T-helper 2 cell treated with Interferon-gamma antibody and Interleukin-4, amounts not matched to agents 100 ng/mL and 5 ng/mL, for 36 hours (primary cell): ENCODE results near the gene FZD7. TPM values are rescaled to one million over a fixed set of nuclear protein-coding genes. Genes with fewer than 3 reads are reported as not detected.

ENCODE experiments used
- intact Hi-C: fragments of 100-400 bp; cut with micrococcal nuclease; formaldehyde crosslinking; loops from one replicate; pipeline ENCODE4 v1.15.1; 2023
- total RNA-seq: library from RNA; stranded (reverse); gene quantifications from 2 replicates; pipeline ENCODE4 v1.2.3, GENCODE V29; 2022

FZD7 gene
- total RNA-seq, 1 donor from 2014 or later: 0.23 TPM

GRCh38 chr2:202009581-202009980, 24.1 kb upstream of the FZD7 start:
- intact Hi-C loops: no loop called here

- intact Hi-C loops: no loop called here
These were observed 19.3 kb upstream of the FZD7 start for GRCh38 chr2:202014318-202014717.

- intact Hi-C loops: no loop called here
These were observed 18.9 kb upstream of the FZD7 start for GRCh38 chr2:202014759-202015211.

GRCh38 chr2:202015471-202015870, 18.2 kb upstream of the FZD7 start:
- intact Hi-C loops: no loop called here

- intact Hi-C loops: no loop called here
These were observed 17.0 kb upstream of the FZD7 start for GRCh38 chr2:202016579-202017227.

GRCh38 chr2:202017940-202018339, 15.7 kb upstream of the FZD7 start:
- intact Hi-C loops: no loop called here

GRCh38 chr2:202018950-202019349, 14.7 kb upstream of the FZD7 start:
- intact Hi-C loops: no loop called here

GRCh38 chr2:202019689-202020450, 13.8 kb upstream of the FZD7 start:
- intact Hi-C loops: no loop called here

GRCh38 chr2:202022755-202023154, 10.9 kb upstream of the FZD7 start:
- intact Hi-C loops: no loop called here

- intact Hi-C loops: no loop called here
These were observed 10.3 kb upstream of the FZD7 start for GRCh38 chr2:202023198-202023903.

- intact Hi-C loops: no loop called here
These were observed 9.8 kb upstream of the FZD7 start for GRCh38 chr2:202023904-202024266.

- intact Hi-C loops: no loop called here
These were observed 8.8 kb upstream of the FZD7 start for GRCh38 chr2:202024871-202025270.

GRCh38 chr2:202025816-202026215, 7.8 kb upstream of the FZD7 start:
- intact Hi-C loops: no loop called here

GRCh38 chr2:202026507-202026906, 7.1 kb upstream of the FZD7 start:
- intact Hi-C loops: no loop called here

- intact Hi-C loops: loop anchor here (5.0 kb wide), 2 partner anchors 768 to 1207 kb away; partner anchors contain the start of genes CASP8 and CYP20A1
These were observed 3.0 kb upstream of the FZD7 start for GRCh38 chr2:202030691-202031090.

GRCh38 chr2:202031246-202031951, 2.3 kb upstream of the FZD7 start:
- intact Hi-C loops: loop anchor here (5.0 kb wide), 2 partner anchors 769 to 1206 kb away; partner anchors contain the start of genes CASP8 and CYP20A1

GRCh38 chr2:202032846-202033316, 774 bp upstream of the FZD7 start:
- intact Hi-C loops: loop anchor here (2.0 to 5.0 kb wide), 5 partner anchors 206 to 1204 kb away; partner anchors contain the start of genes CASP8, CYP20A1, STRADB and SUMO1

- intact Hi-C loops: loop anchor here (2.0 to 5.0 kb wide), 3 partner anchors 254 to 1203 kb away; partner anchors contain the start of genes ALS2, CASP8 and CYP20A1
These were observed 814 bp downstream of the FZD7 start for GRCh38 chr2:202034249-202035088.

GRCh38 chr2:202035089-202035940, 1.7 kb downstream of the FZD7 start:
- intact Hi-C loops: loop anchor here (2.0 kb wide), 1 partner anchor 255 kb away; the partner anchor contains the start of gene ALS2
